Sigmoid colon (tissue), 4 donors: ENCODE measurements around the gene TRIM13.

Experiments
- CTCF ChIP-seq, 4 experiments: fragments of 450-650 bp in 3 of 4; fragments of 200-600 bp in 1 of 4; IDR thresholded peaks; one replicate each; pipeline ENCODE4 v1.5.1; 2016 to 2019; ENCODE audit warnings: antibody characterized with exemption in 4 of 4, mild to moderate bottlenecking in 3 of 4, moderate library complexity in 2 of 4
- EP300 ChIP-seq, 4 donors: sonication (generic); formaldehyde crosslinking; IDR thresholded peaks; one replicate each; pipeline ENCODE4 v1.6.1; 2017; ENCODE audit warnings: antibody characterized with exemption in 4 of 4
- POLR2A ChIP-seq, 2 donors: fragments of 450-650 bp; IDR thresholded peaks; one replicate each; pipeline ENCODE4 v1.6.1; 2016; ENCODE audit warnings: antibody characterized with exemption in 2 of 2, mild to moderate bottlenecking in 2 of 2, moderate library complexity in 2 of 2
- POLR2AphosphoS5 ChIP-seq, 4 donors: sonication (generic); formaldehyde crosslinking; IDR thresholded peaks; one replicate each; pipeline ENCODE4 v1.6.1; 2017; ENCODE audit warnings: antibody characterized with exemption in 4 of 4

DNA sequence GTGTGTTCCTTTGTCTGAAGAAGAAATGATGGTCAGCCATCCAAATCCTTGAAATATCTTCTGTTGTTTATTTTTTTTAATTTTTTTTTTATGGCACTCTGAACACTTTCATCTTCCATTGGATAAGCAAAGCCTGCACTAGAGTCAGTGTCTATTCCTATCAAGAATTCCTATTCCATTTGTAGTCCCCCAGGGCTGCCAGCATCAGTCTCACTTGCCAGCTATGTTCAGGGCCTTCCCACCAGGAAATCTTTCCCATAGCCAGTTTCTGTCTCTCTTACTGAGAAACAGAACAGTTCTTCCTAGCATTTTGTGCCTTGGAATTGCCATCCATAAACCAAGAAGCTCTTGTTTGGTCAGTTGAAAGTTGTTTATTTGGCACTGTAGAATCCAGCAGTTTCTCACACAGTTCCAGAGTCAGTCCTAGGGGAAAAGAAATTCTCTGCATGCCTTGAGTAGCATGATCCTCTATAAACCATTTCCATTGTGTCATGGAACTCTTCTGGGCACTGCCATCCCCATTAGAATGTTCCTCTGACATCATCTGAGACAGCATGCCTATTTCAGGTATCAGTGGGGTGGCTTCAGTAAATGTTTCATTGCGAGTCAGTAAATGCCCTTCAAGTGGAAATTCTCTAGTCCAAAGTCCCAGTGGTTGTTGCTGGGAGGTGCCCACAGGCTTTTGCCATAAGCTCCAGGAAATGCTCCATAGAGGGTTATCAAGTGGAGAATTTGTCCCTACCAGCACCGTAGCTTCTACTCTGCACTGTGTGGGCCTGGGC is 42.0 kb upstream of the TRIM13 start:
- TF ChIP-seq CTCF (IDR thresholded peaks at IDR 0.05) (no peak), POLR2A (IDR thresholded peaks at IDR 0.05) (no peak), EP300 (IDR thresholded peaks at IDR 0.05) (no peak), POLR2AphosphoS5 (IDR thresholded peaks at IDR 0.05) (no peak)
